ENCODE data around the gene PBX1.

GRCh38 chr1:164784960-164785359, 226.0 kb downstream of the PBX1 start:
- TF ChIP-seq POLR2A (IDR thresholded peaks at IDR 0.05) (no peak), POLR2AphosphoS5 (IDR thresholded peaks at IDR 0.05) (no peak), EP300 (IDR thresholded peaks at IDR 0.05) (no peak)
- TF ChIP-seq, protein P1, sequence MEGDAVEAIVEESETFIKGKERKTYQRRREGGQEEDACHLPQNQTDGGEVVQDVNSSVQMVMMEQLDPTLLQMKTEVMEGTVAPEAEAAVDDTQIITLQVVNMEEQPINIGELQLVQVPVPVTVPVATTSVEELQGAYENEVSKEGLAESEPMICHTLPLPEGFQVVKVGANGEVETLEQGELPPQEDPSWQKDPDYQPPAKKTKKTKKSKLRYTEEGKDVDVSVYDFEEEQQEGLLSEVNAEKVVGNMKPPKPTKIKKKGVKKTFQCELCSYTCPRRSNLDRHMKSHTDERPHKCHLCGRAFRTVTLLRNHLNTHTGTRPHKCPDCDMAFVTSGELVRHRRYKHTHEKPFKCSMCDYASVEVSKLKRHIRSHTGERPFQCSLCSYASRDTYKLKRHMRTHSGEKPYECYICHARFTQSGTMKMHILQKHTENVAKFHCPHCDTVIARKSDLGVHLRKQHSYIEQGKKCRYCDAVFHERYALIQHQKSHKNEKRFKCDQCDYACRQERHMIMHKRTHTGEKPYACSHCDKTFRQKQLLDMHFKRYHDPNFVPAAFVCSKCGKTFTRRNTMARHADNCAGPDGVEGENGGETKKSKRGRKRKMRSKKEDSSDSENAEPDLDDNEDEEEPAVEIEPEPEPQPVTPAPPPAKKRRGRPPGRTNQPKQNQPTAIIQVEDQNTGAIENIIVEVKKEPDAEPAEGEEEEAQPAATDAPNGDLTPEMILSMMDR (IDR thresholded peaks at IDR 0.05) = no peak
